Measurements from ENCODE around the gene GHRHR. TPM values are rescaled to one million over a fixed set of nuclear protein-coding genes. Genes with fewer than 3 reads are reported as not detected.

Gene GHRHR
- total RNA-seq, 1 donor from 2014 or later, result 2.4 TPM

- DNase-seq (ENCODE audit: low spot score), result no peak
Observed at GRCh38 chr7:31003097-31003496, 39.3 kb downstream of the GHRHR start.

- DNase-seq (ENCODE audit: low spot score), result no peak
Observed at GRCh38 chr7:31003721-31004120, 40.0 kb downstream of the GHRHR start.

GRCh38 chr7:31004393-31004792 is 40.6 kb downstream of the GHRHR start:
- peak; percentile 47 for DNase-seq (ENCODE audit: low spot score)

GRCh38 chr7:31006857-31007256 is 43.1 kb downstream of the GHRHR start:
- no peak for DNase-seq (ENCODE audit: low spot score)

DNA sequence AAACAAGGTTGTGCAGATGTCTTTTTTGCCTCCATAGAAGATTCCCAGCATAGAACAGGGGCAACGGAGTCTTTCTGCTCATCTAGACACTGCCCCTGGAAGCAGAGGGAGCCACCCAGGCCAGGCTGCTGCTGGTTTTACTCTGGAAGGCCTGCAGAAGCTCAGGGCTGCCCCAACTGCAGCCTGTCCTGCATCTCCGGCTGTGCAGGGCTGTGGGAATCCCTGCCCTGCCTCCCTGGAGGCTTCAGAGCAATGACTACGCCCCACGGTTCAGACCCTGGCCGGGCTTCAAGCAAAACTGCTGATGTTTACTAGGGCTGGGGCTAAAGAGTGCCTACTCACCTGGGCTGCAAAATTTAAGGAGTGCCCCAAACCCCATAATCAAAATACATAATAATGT is 43.9 kb downstream of the GHRHR start:
- DNase-seq (ENCODE audit: low spot score), result peak; percentile 50

- DNase-seq (ENCODE audit: low spot score), result no peak
Observed at GRCh38 chr7:31014826-31015225, 51.1 kb downstream of the GHRHR start.

DNA sequence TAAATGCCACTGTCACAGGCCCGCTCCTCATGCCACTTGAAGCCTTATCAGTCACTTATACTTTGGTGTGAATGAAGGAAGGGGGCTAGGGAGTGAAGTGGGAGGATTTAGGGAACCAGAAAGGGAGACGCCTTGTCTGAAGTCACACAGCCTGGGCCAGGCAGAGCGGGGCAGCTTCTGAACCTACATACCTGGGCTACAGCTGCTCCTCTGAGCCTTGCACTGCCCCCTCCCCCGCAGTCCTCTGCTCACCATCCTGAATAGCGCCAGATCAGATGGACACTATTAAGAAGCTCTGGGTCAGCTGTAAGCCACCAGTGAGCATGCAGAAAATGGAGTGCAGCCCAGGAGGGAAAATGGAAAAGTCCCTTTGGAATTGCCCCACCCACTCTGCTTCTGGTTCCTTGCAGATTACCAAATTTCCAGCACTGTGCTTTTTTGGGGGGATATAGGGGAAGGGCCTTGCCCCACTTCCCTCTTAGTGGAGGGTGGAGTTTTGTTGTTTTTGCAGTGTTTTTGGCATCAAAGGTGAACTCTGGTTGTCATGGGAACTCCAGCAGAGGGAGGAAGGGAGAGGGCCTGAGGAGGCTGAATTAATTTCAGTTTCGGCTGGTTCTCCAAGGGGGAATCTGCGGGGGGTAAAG is 53.4 kb downstream of the GHRHR start:
- DNase-seq (ENCODE audit: low spot score), result no peak

DNA sequence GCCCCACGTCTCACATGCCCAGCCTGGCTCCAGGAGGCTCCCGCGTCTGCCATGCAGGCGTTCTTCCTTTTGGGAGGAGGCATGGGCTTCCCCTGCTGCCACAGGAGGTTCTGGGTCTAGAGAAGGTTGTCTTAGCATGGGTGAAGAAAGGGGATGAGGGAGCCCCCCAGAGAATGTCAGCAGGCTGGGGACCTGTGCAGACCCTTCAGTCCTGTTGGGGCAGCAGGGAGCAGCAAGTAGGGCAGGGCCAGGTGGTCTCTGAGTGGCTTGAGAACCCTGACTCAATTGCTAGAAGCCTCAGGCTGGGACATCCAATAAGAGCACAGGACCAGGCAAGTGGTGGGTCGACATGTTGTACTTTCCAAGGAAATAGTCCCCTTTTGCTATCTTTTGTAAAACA is 54.0 kb downstream of the GHRHR start:
- DNase-seq (ENCODE audit: low spot score), result no peak

GRCh38 chr7:31019509-31019908 is 55.8 kb downstream of the GHRHR start:
- DNase-seq (ENCODE audit: low spot score), result no peak

- DNase-seq (ENCODE audit: low spot score), result no peak
Observed at GRCh38 chr7:31020161-31020560, 56.4 kb downstream of the GHRHR start.

- no peak for DNase-seq (ENCODE audit: low spot score)
Observed at GRCh38 chr7:31020652-31021051, 56.9 kb downstream of the GHRHR start.

GRCh38 chr7:31022117-31022516 is 58.4 kb downstream of the GHRHR start:
- DNase-seq (ENCODE audit: low spot score), result no peak

DNA sequence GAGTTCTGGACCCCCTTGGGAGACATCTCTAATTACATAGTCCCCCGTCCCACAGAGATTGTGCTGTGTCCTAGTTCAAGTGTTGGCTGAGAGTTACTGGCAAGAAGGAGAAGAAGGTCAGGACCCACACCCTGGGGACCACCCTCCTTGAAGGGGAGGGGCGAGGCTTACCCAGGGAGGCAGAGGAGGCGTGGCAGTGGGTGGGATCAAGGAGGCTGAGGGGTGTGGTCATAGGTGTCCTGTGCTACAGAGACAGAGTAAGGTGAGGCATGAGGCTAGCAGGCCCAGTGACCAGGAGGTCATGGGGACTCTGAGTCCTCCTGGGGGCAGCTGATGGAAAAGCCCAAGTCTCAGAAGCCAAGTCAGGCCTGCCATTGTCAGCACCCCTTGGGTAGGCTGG is 59.0 kb downstream of the GHRHR start:
- no peak for DNase-seq (ENCODE audit: low spot score)

- no peak for DNase-seq (ENCODE audit: low spot score)
Observed at GRCh38 chr7:31023877-31024276, 60.1 kb downstream of the GHRHR start.

GRCh38 chr7:31027161-31027965 is 63.6 kb downstream of the GHRHR start:
- peak; percentile 68 for DNase-seq (ENCODE audit: low spot score)

GRCh38 chr7:31028006-31028405 is 64.3 kb downstream of the GHRHR start:
- DNase-seq (ENCODE audit: low spot score), result no peak

GRCh38 chr7:31028417-31028992 is 64.8 kb downstream of the GHRHR start:
- no peak for DNase-seq (ENCODE audit: low spot score)

Other genes with a start within 250 kb of the GHRHR start
- 151 TPM for gene INMT, start 211.8 kb upstream of the GHRHR start, total RNA-seq (ENCODE audit: insufficient read depth, low replicate concordance)
- 28.4 TPM for gene MINDY4, start 192.5 kb upstream of the GHRHR start, total RNA-seq (ENCODE audit: insufficient read depth, low replicate concordance)
- gene AQP1, start 52.1 kb upstream of the GHRHR start, total RNA-seq (ENCODE audit: insufficient read depth, low replicate concordance), result 121 TPM
- gene ADCYAP1R1, start 88.4 kb downstream of the GHRHR start, total RNA-seq (ENCODE audit: insufficient read depth, low replicate concordance), result 0.48 TPM